B cell (primary cell): ENCODE results near the gene AKIRIN1.

ENCODE experiments used
- EZH2 ChIP-seq: IDR thresholded peaks from 2 replicates; pipeline ENCODE4 v1.6.1; 2012; ENCODE audit warnings: borderline replicate concordance, low read depth, mild to moderate bottlenecking, moderate library complexity, low read length; ENCODE audit not compliant: insufficient read depth, poor library complexity, severe bottlenecking
- TF ChIP-seq, protein P1 (sequence below): fragments of 200-600 bp; IDR thresholded peaks from one replicate; pipeline ENCODE4 v1.8.0; 2022; ENCODE audit warnings: antibody characterized with exemption, mild to moderate bottlenecking

DNA sequence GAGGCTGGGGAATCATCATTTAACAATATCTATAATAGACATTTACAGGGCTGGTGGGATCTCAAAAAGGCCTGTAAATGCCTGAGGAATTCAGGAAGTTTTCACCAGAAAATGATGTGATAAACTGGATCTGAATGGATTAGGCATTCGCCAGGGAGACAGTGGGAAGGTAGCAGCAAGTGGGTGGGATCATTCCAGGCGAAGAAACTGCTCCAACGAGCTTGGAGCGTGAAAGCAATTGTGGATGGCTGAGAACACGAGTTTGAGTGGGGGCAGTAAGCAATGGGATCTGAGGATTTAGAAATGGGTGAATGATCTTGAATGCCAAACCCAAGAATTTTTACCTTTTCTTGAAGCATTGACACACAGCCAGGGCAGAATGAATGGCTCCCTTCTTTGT is 26.2 kb downstream of the AKIRIN1 start:
- TF ChIP-seq EZH2, result no peak
- TF ChIP-seq, protein P1, sequence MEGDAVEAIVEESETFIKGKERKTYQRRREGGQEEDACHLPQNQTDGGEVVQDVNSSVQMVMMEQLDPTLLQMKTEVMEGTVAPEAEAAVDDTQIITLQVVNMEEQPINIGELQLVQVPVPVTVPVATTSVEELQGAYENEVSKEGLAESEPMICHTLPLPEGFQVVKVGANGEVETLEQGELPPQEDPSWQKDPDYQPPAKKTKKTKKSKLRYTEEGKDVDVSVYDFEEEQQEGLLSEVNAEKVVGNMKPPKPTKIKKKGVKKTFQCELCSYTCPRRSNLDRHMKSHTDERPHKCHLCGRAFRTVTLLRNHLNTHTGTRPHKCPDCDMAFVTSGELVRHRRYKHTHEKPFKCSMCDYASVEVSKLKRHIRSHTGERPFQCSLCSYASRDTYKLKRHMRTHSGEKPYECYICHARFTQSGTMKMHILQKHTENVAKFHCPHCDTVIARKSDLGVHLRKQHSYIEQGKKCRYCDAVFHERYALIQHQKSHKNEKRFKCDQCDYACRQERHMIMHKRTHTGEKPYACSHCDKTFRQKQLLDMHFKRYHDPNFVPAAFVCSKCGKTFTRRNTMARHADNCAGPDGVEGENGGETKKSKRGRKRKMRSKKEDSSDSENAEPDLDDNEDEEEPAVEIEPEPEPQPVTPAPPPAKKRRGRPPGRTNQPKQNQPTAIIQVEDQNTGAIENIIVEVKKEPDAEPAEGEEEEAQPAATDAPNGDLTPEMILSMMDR, result no peak
